ENCODE results near the gene C6. TPM values are rescaled to one million over a fixed set of nuclear protein-coding genes. Genes with fewer than 3 reads are reported as not detected.
"Not testable (repeated sequence)": the region's sequence is repeated elsewhere in the genome, so short reads cannot be mapped to it uniquely, and the experiment has no call there.

C6 gene
- polyA plus RNA-seq, 1 experiment: 0.22 TPM

DNA sequence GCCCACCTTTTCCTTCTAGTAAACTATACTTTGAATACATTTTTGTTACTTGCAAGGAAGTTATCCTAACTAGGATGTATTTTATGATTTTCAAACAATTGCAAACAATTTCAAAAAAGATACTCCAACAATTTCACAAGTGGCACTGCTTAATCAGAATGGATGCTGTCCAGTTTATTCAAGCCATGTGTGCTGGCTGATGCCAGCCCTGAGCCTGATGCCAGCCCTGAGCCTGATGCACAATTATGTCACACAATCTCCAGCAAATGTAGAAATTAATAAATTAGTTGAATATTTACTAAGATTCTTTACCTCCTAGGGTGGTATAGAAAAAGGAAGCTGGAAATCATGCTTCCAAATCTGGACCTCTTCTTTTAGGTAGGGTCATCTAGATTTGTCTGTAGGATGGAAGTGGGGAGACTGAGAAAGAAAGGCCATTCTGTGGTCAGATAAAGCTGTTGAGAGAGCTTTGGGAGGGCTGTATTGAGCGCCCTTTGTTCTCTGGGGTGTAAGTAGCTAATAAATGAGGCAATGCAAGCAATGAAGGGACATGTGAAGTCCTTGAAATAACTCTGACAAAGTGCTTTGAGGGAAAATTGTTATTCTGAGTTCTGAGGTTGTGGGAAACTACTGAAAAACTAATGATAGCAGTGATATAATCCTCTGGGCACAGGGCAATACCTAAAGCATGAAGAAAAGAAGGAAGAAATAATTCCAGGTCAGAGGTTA, 5.8 kb upstream of the C6 start:
- no peak for DNase-seq (ENCODE audit: low read depth, low spot score)
- TF ChIP-seq, protein P1, sequence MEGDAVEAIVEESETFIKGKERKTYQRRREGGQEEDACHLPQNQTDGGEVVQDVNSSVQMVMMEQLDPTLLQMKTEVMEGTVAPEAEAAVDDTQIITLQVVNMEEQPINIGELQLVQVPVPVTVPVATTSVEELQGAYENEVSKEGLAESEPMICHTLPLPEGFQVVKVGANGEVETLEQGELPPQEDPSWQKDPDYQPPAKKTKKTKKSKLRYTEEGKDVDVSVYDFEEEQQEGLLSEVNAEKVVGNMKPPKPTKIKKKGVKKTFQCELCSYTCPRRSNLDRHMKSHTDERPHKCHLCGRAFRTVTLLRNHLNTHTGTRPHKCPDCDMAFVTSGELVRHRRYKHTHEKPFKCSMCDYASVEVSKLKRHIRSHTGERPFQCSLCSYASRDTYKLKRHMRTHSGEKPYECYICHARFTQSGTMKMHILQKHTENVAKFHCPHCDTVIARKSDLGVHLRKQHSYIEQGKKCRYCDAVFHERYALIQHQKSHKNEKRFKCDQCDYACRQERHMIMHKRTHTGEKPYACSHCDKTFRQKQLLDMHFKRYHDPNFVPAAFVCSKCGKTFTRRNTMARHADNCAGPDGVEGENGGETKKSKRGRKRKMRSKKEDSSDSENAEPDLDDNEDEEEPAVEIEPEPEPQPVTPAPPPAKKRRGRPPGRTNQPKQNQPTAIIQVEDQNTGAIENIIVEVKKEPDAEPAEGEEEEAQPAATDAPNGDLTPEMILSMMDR (IDR thresholded peaks at IDR 0.05; ENCODE audit: low read depth, low read length): no peak
- Histone ChIP-seq H3K27me3 (ENCODE audit: control insufficient read depth, insufficient read depth, low read length) (no peaks in the 10 kb centered on the region), H3K27ac (ENCODE audit: low read depth, low read length) (no peak overlapping the region), H3K9me3 (ENCODE audit: control insufficient read depth, insufficient read depth, low read length) (no peaks in the 10 kb centered on the region), H3K4me3 (ENCODE audit: low read depth, low read length) (no peak overlapping the region)
- CTCF ChIA-PET: interaction anchor here (3.2 kb wide), 1 partner anchor 315 kb away, joined by 14 read pairs; no protein-coding TSS in a partner anchor
- POLR2A ChIA-PET: no interaction called here

DNA sequence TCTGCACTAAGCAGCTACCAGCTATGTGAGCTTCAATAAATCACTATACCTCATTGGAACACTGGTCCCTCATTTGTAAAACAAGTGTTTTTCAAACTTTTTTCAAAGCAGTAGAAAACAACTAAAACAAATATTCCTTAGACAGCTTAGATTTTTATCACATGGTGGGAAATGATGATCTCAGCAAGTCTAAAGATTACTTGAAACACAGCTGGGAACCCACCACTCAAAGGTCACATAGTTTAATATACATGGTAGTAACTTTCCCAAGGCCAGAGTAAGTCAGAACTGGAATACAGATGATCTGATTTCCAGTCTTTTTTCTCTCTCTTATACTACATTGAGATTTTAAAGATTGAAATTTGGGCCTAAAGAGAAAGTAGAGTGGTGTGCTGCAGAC, 850 bp upstream of the C6 start:
- no peak overlapping the region for H3K4me3 ChIP-seq (ENCODE audit: low read depth, low read length)
- TF ChIP-seq, protein P1 (IDR thresholded peaks at IDR 0.05; ENCODE audit: low read depth, low read length): no peak
- H3K27ac ChIP-seq (ENCODE audit: low read depth, low read length): no peak overlapping the region
- no peak for DNase-seq (ENCODE audit: low read depth, low spot score)
- H3K27me3 ChIP-seq (ENCODE audit: control insufficient read depth, insufficient read depth, low read length): no peaks in the 10 kb centered on the region
- POLR2A ChIA-PET: no interaction called here
- CTCF ChIA-PET: no interaction called here
- no peaks in the 10 kb centered on the region for H3K9me3 ChIP-seq (ENCODE audit: control insufficient read depth, insufficient read depth, low read length)

DNA sequence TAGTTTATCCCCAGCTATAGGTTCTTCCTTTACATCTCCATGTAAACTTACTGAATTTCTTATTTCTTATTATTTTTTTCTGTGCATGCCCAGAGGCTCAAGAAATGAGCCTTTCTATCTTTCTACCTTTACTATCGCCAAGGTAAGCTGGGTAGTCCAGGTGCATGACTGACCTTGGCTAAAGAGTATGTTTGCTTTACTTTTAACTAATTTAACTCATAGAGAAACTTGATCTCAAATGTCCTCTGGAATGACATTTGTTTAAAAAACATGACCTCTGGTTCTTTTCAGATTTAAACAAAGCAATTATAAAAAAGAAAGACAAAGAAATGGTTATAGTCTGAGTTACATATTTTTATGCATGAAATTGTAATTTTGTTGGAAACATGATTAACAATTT, 397 bp downstream of the C6 start:
- CTCF ChIA-PET: interaction anchor here (1.2 to 1.3 kb wide), 2 partner anchors 8 to 308 kb away, joined by 4 read pairs; no protein-coding TSS in a partner anchor

DNA sequence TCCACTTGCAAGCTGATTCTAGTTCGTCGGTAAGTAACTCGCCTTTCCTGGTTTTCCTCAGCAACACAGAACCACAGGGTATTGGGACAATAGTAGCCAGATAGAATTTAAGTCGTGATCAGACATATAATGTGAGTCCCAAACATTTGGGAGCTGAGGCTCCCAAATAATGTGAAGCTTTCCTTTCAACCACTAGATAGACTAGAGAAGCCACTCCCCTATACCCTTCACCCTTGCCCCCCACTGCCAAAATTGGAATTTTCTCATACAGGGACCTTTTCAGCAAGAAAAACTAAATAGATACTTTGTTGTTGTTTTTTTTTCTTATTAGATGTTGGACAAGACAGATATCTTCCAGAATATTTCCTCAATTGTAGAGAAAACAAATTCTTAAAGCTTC, 1.9 kb downstream of the C6 start:
- Histone ChIP-seq H3K4me3 (ENCODE audit: low read depth, low read length) (no peak overlapping the region), H3K27me3 (ENCODE audit: control insufficient read depth, insufficient read depth, low read length) (no peaks in the 10 kb centered on the region), H3K27ac (ENCODE audit: low read depth, low read length) (no peak overlapping the region), H3K9me3 (ENCODE audit: control insufficient read depth, insufficient read depth, low read length) (no peaks in the 10 kb centered on the region)
- TF ChIP-seq, protein P1 (IDR thresholded peaks at IDR 0.05; ENCODE audit: low read depth, low read length): no peak
- no peak for DNase-seq (ENCODE audit: low read depth, low spot score)
- POLR2A ChIA-PET: no interaction called here
- CTCF ChIA-PET: interaction anchor here (0.9 kb wide), 1 partner anchor 9 kb away, joined by 3 read pairs; no protein-coding TSS in a partner anchor

More for the DNA sequence above, 397 bp downstream of the C6 start:
- no peaks in the 10 kb centered on the region for H3K27me3 ChIP-seq (ENCODE audit: control insufficient read depth, insufficient read depth, low read length)
- no peak overlapping the region for H3K4me3 ChIP-seq (ENCODE audit: low read depth, low read length)
- DNase-seq (ENCODE audit: low read depth, low spot score): no peak
- POLR2A ChIA-PET: no interaction called here
- TF ChIP-seq, protein P1 (IDR thresholded peaks at IDR 0.05; ENCODE audit: low read depth, low read length): no peak
- no peak overlapping the region for H3K27ac ChIP-seq (ENCODE audit: low read depth, low read length)
- H3K9me3 ChIP-seq (ENCODE audit: control insufficient read depth, insufficient read depth, low read length): no peaks in the 10 kb centered on the region

DNA sequence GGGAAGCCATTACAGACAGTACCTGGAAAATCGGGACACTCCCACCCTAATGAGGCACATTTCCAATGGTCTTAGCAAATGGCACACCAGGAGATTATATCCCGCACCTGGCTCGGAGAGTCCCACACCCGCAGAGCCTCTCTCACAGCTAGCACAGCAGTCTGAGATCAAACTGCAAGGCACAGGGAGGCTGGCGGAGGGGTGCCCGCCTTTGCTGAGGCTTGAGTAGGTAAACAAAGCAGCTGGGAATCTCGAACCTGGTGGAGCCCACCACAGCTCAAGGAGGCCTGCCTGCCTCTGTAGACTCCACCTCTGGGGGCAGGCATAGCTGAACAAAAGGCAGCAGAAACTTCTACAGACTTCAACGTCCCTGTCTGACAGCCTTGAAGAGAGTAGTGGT, 7.9 kb downstream of the C6 start:
- H3K27me3 ChIP-seq (ENCODE audit: control insufficient read depth, insufficient read depth, low read length); H3K4me3 ChIP-seq (ENCODE audit: low read depth, low read length); DNase-seq (ENCODE audit: low read depth, low spot score); POLR2A ChIA-PET; H3K27ac ChIP-seq (ENCODE audit: low read depth, low read length); H3K9me3 ChIP-seq (ENCODE audit: control insufficient read depth, insufficient read depth, low read length): not testable (repeated sequence)
- CTCF ChIA-PET: interaction anchor here (1.2 kb wide), 1 partner anchor 11 kb away, joined by 4 read pairs; no protein-coding TSS in a partner anchor

Data from AG04450 (cell line).